Measurements from ENCODE around the gene DCAKD. TPM values are rescaled to one million over a fixed set of nuclear protein-coding genes. Genes with fewer than 3 reads are reported as not detected.

DCAKD gene
- total RNA-seq, 1 donor from 2014 or later, result 31.4 TPM

DNA sequence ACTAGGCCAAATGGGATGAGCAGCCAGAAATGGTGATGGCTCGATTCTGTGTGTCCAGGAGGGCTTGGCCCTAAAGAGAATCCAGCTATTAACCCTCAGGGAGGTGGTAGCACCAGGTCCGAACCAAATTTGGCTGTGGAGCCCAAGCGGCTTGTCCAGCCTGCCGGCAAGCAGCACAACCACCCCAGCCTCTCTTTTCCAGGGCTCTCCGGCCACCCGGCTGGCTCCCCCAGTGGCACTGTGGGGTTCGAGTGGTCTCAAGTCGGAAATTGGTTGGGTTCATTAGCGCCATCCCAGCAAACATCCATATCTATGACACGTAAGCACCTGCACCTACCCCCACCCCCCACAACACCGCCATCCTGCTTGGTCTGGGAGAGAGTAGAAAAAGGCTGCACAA lies 45.5 kb upstream of the DCAKD start:
- H3K27ac ChIP-seq, result no peak overlapping the region
- no peaks in the 10 kb centered on the region for H3K4me1 ChIP-seq
- peaks cover 7% of the 10 kb centered on the region for H3K36me3 ChIP-seq
- no peaks in the 10 kb centered on the region for H3K4me1 Mint-ChIP-seq
- no peak overlapping the region for H3K9ac ChIP-seq
- no peaks in the 10 kb centered on the region for H3K9me3 ChIP-seq (ENCODE audit: low read depth)
- H3K9me3 Mint-ChIP-seq, result no peaks in the 10 kb centered on the region
- H3K79me2 ChIP-seq (ENCODE audit: low read depth), result no peaks in the 10 kb centered on the region
- no peaks in the 10 kb centered on the region for H3K27me3 ChIP-seq
- H4K20me1 ChIP-seq (ENCODE audit: low read depth), result peaks cover 15% of the 10 kb centered on the region
- TF ChIP-seq CTCF (IDR thresholded peaks at IDR 0.05) (no peak), EZH2 (IDR thresholded peaks at IDR 0.05) (no peak), EZH2phosphoT487 (IDR thresholded peaks at IDR 0.05) (no peak)
- H3F3A ChIP-seq (ENCODE audit: low read depth), result peaks cover 3% of the 10 kb centered on the region
- no peak overlapping the region for H2AFZ ChIP-seq (replicated peaks)
- H3K4me3 Mint-ChIP-seq, result no peak overlapping the region
- H3K27me3 Mint-ChIP-seq (ENCODE audit: insufficient read depth, low read depth), result peaks cover 5% of the 10 kb centered on the region
- DNase-seq (ENCODE audit: low spot score), result no peak
- H3K27ac Mint-ChIP-seq, result no peak overlapping the region
- no peak overlapping the region for H3K4me3 ChIP-seq
- peaks cover 31% of the 10 kb centered on the region for H3K36me3 Mint-ChIP-seq
- no peak overlapping the region for H3K4me2 ChIP-seq

DNA sequence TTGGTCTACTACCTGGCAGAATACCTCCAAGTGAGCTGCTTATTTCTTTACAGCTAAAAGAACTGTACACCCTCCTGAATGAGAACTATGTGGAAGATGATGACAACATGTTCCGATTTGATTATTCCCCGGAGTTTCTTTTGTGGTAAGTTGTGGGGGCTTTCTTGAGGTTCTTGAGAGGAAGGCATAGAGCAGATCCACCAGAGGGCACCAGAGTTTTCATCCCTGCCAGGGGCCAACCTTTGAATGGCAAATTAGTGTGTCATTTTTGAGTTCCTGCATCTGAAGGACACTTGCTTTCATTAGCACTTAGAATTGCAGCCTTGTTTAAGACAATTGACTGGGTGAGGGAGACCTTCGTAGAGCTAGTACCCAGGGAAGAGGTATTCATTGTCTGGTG lies 44.7 kb upstream of the DCAKD start:
- Histone ChIP-seq H3K27me3 (no peaks in the 10 kb centered on the region), H3K79me2 (ENCODE audit: low read depth) (no peaks in the 10 kb centered on the region), H3K4me3 (no peak overlapping the region), H3K27ac (no peak overlapping the region), H3F3A (ENCODE audit: low read depth) (peaks cover 3% of the 10 kb centered on the region), H3K4me2 (no peak overlapping the region), H3K36me3 (peaks cover 7% of the 10 kb centered on the region), H3K9me3 (ENCODE audit: low read depth) (no peaks in the 10 kb centered on the region), H3K9ac (no peak overlapping the region), H2AFZ (replicated peaks) (no peak overlapping the region), H3K4me1 (no peaks in the 10 kb centered on the region), H4K20me1 (ENCODE audit: low read depth) (peaks cover 15% of the 10 kb centered on the region)
- Mint-ChIP-seq H3K27me3 (ENCODE audit: insufficient read depth, low read depth) (peaks cover 5% of the 10 kb centered on the region), H3K4me3 (peak overlapping the region; percentile 7), H3K27ac (no peak overlapping the region), H3K4me1 (no peaks in the 10 kb centered on the region), H3K9me3 (no peaks in the 10 kb centered on the region), H3K36me3 (peaks cover 31% of the 10 kb centered on the region)
- peak; percentile 40 for DNase-seq (ENCODE audit: low spot score)
- no peak for TF ChIP-seq EZH2 (IDR thresholded peaks at IDR 0.05)
- peak; percentile 56 for TF ChIP-seq CTCF (IDR thresholded peaks at IDR 0.05)
- TF ChIP-seq EZH2phosphoT487 (IDR thresholded peaks at IDR 0.05), result no peak

GRCh38 chr17:45093444-45094110 lies 42.1 kb upstream of the DCAKD start:
- H3K9me3 Mint-ChIP-seq, result no peaks in the 10 kb centered on the region
- no peak overlapping the region for H3K27ac Mint-ChIP-seq
- TF ChIP-seq EZH2 (IDR thresholded peaks at IDR 0.05), result no peak
- TF ChIP-seq CTCF (IDR thresholded peaks at IDR 0.05), result no peak
- no peak for TF ChIP-seq EZH2phosphoT487 (IDR thresholded peaks at IDR 0.05)
- DNase-seq (ENCODE audit: low spot score), result no peak
- peaks cover 3% of the 10 kb centered on the region for H3K36me3 ChIP-seq
- no peaks in the 10 kb centered on the region for H3K79me2 ChIP-seq (ENCODE audit: low read depth)
- no peaks in the 10 kb centered on the region for H3K4me1 ChIP-seq
- peaks cover 3% of the 10 kb centered on the region for H3F3A ChIP-seq (ENCODE audit: low read depth)
- no peak overlapping the region for H3K27ac ChIP-seq
- H3K4me1 Mint-ChIP-seq, result peaks cover 3% of the 10 kb centered on the region
- no peak overlapping the region for H3K9ac ChIP-seq
- H3K9me3 ChIP-seq (ENCODE audit: low read depth), result no peaks in the 10 kb centered on the region
- H3K4me2 ChIP-seq, result no peak overlapping the region
- H4K20me1 ChIP-seq (ENCODE audit: low read depth), result peaks cover 12% of the 10 kb centered on the region
- H3K4me3 ChIP-seq, result no peak overlapping the region
- no peak overlapping the region for H3K4me3 Mint-ChIP-seq
- no peaks in the 10 kb centered on the region for H3K27me3 ChIP-seq
- peaks cover 40% of the 10 kb centered on the region for H3K36me3 Mint-ChIP-seq
- H2AFZ ChIP-seq (replicated peaks), result no peak overlapping the region
- H3K27me3 Mint-ChIP-seq (ENCODE audit: insufficient read depth, low read depth), result peaks cover 5% of the 10 kb centered on the region
